ENCODE measurements around the gene CELSR1.

DNA sequence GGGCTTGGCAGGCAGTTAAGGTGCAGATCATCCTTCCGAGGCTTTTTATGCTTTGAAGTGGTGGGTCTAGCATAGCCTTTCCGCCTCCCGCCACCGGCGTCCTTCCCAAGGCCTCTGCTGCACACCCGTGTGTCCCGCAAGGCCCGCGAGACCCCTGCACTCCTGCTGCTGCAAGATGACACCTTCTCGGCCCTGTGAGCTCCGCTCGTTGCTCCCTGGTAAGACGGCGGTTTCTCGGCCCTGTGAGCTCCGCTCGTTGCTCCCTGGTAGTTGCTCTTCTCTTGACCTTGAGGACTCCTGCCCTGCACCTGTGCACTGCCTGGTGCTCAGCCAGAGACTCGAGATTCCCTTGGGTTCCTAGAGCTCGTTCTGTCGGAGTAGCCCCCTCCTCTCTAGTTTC lies 219.8 kb downstream of the CELSR1 start:
- TF ChIP-seq, protein P1, sequence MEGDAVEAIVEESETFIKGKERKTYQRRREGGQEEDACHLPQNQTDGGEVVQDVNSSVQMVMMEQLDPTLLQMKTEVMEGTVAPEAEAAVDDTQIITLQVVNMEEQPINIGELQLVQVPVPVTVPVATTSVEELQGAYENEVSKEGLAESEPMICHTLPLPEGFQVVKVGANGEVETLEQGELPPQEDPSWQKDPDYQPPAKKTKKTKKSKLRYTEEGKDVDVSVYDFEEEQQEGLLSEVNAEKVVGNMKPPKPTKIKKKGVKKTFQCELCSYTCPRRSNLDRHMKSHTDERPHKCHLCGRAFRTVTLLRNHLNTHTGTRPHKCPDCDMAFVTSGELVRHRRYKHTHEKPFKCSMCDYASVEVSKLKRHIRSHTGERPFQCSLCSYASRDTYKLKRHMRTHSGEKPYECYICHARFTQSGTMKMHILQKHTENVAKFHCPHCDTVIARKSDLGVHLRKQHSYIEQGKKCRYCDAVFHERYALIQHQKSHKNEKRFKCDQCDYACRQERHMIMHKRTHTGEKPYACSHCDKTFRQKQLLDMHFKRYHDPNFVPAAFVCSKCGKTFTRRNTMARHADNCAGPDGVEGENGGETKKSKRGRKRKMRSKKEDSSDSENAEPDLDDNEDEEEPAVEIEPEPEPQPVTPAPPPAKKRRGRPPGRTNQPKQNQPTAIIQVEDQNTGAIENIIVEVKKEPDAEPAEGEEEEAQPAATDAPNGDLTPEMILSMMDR (conservative IDR thresholded peaks at IDR 0.05; ENCODE audit: low read depth, low read length): no peak
- TF ChIP-seq EZH2 (IDR thresholded peaks at IDR 0.05; ENCODE audit: low read length, unreplicated experiment): no peak

All from PC-3 (cell line).